Keratinocyte (primary cell): Measurements from ENCODE around the gene CHST14.

ENCODE experiments used
- EZH2 ChIP-seq: IDR thresholded peaks from one replicate; pipeline ENCODE4 v1.6.1; 2012; ENCODE audit warnings: inconsistent platforms, mild to moderate bottlenecking, low read length, moderate library complexity
- TF ChIP-seq, protein P1 (sequence below), 3 experiments: IDR thresholded peaks in 1 of 3; conservative IDR thresholded peaks in 1 of 3; optimal IDR thresholded peaks in 1 of 3; 2 replicates in 2 of 3; 3 replicates in 1 of 3; pipeline versions ENCODE3 to v1.5.1; 2011; ENCODE audit warnings: low read length in 3 of 3, mild to moderate bottlenecking in 3 of 3, moderate library complexity in 2 of 3, control low read depth in 1 of 3, inconsistent platforms in 1 of 3; ENCODE audit not compliant: insufficient read depth in 2 of 3; ENCODE audit errors: extremely low read depth in 1 of 3

DNA sequence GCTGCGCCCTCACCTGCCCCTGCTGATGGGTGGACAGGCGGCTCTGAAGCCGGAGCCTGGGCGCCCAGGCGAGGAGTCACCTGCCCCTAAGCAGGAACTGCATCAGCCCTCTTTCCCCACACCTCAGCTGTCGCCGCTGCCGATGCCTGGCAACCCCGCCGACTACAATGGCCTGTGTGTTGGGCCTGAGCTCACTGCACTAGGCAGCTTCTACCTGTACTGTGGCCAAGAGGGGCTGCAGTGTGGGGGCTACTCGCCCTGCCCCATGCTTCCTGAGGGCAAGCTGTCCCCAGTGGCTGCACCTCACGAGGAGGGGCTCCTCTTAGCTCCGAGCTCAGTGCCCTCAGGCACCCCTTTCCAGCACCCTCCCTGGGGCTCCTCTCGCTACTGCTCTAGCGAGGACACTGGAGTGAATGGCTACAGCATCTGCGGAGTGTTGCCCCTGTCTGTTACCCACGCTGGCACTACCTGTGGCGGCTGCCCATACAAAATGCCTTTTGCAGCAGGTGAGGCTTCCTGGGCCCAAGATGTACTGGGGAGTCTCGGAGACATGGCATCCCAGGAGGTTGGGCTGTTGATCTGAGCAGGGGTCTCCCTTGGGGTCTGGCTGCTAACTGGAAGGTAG, 11.3 kb upstream of the CHST14 start:
- TF ChIP-seq, protein P1, sequence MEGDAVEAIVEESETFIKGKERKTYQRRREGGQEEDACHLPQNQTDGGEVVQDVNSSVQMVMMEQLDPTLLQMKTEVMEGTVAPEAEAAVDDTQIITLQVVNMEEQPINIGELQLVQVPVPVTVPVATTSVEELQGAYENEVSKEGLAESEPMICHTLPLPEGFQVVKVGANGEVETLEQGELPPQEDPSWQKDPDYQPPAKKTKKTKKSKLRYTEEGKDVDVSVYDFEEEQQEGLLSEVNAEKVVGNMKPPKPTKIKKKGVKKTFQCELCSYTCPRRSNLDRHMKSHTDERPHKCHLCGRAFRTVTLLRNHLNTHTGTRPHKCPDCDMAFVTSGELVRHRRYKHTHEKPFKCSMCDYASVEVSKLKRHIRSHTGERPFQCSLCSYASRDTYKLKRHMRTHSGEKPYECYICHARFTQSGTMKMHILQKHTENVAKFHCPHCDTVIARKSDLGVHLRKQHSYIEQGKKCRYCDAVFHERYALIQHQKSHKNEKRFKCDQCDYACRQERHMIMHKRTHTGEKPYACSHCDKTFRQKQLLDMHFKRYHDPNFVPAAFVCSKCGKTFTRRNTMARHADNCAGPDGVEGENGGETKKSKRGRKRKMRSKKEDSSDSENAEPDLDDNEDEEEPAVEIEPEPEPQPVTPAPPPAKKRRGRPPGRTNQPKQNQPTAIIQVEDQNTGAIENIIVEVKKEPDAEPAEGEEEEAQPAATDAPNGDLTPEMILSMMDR (optimal IDR thresholded peaks at IDR 0.05 in 1 of 3, IDR thresholded peaks at IDR 0.05 in 1 of 3, conservative IDR thresholded peaks at IDR 0.05 in 1 of 3; ENCODE audit: extremely low read depth in 1 of 3, insufficient read depth in 2 of 3, low read length in 3 of 3): no peak
- no peak for TF ChIP-seq EZH2
